ENCODE results near the gene ICAM1.

ICAM1 gene

DNA sequence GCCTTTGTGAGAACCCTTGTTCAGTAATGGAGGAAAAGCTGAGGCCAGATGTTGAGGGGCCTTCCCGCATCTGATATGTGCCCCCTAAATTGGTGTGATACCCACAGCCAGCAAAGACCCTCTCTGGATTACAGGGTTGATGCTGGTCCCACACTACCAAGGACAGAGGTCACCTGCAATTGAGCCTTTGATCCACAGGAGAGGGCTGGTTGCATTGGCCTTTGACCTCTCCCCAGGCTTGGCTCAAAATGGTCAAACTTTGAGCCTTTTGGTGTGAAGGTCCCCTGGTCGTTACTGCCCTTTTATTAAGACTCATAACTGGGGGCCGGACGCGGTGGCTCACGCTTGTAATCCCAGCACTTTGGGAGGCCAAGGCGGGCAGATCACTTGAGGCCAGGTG lies 27.3 kb upstream of the ICAM1 start:
- DNase-seq (ENCODE audit: low read depth in 2 of 2): no peak

DNA sequence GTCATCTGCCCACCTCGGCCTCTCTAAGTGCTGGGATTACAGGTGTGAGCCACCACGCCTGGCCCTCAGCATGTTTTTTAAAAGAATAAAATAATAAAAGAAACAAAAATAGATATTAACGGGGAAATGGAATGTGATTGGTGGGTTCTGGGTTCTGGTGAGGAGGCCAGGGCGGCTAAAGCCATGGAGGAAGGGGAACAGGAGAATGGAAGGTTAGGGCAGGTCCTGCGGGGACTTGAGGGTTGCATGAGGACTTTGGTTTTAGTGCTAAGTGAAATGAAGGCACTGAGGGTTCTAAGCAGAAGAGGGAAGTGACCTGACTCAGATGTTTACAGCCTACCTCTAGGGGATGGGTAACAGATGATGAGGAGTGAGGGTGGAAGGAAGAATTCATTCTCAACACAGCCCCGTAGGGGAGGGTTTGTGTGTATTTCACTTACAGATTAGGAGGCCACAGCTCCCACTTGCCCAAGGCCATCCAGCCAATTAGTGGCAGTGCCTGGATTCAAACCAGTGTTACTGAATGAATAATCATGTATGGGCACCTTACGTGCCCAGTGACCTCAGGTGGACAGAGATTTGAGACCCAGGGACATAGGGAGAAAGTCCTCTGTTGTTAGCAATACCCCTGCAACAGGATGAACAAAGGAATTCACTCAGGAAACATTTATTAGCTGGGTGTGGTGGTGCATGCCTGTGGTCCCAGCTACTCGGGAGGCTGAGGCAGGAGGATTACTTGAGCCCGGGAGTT lies 25.6 kb upstream of the ICAM1 start:
- DNase-seq (ENCODE audit: low read depth in 2 of 2): no peak

DNA sequence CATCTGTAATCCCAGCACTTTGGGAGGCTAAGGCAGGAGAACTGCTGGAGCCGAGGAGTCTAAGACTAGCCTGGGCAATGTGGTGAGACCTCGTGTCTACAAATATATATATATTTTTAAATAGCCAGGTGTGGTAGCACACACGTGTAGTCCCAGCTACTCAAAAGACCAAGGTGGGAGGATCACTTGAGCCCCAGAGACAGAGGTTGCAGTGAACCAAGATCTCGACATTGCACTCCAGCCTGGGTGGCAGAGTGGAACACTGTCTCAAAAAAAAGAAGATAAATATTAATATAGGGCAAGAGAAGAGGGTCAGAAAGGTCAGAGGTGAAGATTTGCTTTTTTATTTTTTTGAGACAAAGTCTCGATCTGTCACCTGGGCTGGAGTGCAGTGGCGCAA lies 24.4 kb upstream of the ICAM1 start:
- DNase-seq (ENCODE audit: low read depth in 2 of 2): no peak

DNA sequence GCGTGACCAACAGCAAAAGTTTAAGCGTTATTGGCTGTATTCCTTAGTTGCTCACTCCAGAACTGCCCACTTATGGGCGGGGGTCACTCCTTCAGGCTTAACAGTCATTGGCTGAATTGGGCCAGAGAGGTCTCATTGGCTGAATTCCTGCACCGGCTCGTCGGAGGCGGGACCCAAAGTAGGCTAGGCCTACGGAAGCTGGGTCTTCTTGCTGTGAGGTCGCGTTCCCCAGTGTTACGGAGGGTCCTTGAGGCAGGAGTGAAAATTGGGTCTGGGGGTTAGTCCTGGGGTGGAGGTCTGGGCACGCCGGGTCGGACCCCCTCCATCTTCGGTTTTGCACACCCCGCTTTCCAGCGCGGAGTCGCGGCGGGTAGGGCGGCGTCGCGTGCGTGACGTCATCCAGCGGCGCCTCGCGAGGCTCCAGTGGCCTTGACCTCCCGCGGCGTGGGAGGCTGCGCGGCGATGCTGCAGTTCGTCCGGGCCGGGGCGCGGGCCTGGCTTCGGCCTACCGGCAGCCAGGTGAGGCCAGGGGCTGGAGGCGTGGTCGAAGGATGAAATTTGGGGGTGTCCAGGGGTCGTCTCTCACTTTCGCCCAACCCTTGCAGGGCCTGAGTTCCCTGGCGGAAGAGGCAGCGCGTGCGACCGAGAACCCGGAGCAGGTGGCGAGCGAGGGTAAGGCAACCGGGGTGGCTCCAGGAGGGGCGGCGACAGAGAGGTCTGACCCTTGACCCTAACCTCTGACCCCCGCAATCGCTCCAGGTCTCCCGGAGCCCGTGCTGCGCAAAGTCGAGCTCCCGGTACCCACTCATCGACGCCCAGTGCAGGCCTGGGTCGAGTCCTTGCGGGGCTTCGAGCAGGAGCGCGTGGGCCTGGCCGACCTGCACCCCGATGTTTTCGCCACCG lies 18.9 kb upstream of the ICAM1 start, which contains the start of gene MRPL4:
Gene MRPL4 (plus strand): TSS at position 423 of the 903 bp plus-strand sequence. CDS start 40 bp downstream, at position 463.
- DNase-seq (ENCODE audit: low read depth in 2 of 2): peak; percentile 88 to 97

DNA sequence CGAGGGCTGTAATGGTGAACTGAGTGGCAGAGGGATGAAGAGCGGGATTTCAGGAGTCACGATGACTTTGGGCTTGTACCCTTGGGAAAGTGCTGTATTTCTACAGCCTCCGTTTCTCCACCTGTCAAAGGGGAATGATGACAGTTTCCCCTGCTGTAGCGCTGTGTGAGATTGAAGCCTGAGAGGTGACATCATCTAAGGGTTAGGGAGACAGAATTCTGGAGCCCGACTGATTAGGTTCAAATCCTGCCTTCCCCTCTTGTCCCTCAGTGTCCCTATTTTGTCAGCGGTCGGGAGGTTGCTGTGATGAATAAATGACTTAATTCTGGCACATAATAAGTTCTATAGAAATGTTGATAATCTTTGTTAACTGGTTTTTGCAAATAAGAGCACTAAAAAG lies 18.2 kb upstream of the ICAM1 start:
- no peak for DNase-seq (ENCODE audit: low read depth in 2 of 2)

DNA sequence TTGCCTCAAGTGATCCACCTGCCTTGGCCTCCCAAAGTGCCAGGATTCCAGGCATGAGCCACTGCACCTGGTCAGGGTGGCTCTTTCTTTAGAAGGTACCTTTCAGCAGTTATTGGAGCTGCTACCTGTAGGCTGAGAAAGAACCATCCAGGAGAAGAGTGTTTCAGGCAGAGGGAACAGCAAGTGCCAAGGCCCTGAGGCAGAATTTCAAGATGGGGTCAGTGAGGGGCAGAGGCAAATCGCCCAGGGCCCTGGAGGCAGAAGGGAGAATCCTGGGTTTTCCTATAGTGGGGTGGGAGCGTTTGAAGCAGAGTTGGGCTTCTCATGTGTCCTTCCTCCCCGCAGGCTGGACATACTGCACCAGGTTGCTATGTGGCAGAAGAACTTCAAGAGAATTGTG lies 16.7 kb upstream of the ICAM1 start:
- DNase-seq (ENCODE audit: low read depth in 2 of 2): no peak

DNA sequence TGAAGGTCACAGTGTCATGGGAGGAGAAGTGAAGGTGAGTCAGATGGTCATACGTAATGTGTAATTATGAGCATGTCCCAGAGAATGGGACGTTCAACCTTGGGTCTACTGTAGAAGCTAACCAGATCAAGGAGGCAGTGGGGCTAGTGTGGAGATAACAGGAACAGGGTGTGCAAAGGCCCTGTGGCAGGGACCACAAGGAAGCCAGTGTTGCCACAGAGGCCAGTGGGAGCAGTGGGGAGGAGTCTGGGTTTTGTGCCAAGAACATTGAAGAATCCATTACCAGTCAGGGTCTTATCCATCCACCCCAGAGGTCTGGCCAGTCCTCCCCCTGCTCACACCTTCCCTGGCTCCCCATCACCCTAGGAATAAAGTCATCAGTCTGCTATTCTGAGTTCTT lies 15.6 kb upstream of the ICAM1 start:
- no peak for DNase-seq (ENCODE audit: low read depth in 2 of 2)

DNA sequence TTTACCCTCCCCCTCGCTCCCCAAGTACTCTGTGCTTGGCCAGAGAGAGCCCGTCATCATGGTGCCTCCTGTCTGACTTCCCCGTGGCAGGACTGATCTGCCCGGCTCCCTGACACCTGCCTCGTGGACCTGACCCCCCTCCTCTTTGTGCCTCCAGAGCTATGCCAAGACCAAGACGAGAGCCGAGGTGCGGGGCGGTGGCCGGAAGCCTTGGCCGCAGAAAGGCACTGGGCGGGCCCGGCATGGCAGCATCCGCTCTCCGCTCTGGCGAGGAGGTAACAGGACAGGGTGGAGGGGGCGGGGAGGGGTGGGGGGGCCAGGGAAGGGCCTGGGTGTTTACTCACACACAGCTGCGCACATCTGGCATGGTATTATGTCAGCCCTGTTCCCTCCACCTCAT lies 14.4 kb upstream of the ICAM1 start:
- no peak for DNase-seq (ENCODE audit: low read depth in 2 of 2)

DNA sequence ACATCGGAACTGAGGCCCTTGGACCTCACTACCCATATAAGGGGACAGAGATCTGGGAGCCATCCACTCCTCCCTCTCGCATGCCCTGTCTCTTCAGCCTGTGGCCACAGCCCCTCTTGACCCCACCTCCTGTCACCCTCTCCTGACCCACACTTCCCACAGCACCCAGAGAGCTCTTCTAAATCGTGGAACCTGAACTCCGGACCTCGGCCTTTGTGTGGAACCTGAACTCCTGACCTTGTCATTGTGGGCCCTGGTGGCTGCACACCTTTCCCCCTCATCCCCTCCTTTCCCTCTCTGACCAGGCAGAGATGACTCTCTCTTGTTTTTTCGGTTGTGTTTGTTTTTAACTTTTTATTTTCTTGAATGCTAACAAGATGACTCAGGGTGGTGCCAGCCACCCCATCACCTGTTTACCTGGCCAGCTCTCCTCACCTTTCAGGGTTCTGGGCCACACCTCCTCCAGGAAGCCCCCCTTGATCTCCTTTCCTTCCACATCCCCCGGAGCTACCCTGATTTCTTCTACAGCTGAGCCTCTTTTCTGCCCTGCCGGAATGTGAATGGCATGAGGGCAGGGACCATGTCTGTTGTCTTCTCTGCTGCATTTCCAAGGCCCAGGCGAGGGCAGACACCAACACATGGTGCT lies 13.8 kb upstream of the ICAM1 start:
- DNase-seq (ENCODE audit: low read depth in 2 of 2): no peak

DNA sequence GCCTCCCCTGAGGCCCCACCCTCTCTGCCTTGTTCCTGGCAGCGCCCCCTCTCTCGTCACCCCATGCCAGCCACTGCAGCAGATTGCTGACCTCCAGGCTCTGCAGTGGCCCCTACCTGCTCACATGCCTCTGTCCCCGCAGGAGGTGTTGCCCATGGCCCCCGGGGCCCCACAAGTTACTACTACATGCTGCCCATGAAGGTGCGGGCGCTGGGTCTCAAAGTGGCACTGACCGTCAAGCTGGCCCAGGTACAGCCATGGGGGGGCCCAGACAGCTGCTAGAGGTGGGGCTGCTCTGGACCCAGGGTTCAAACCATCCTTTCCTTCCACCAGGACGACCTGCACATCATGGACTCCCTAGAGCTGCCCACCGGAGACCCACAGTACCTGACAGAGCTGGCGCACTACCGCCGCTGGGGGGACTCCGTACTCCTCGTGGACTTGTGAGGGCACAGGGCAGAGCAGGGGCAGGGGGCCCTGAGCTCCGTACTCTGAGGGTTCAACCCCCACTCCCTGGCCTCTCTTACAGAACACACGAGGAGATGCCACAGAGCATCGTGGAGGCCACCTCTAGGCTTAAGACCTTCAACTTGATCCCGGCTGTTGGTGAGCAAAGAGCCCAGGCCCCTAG lies 12.7 kb upstream of the ICAM1 start:
- no peak for DNase-seq (ENCODE audit: low read depth in 2 of 2)

DNA sequence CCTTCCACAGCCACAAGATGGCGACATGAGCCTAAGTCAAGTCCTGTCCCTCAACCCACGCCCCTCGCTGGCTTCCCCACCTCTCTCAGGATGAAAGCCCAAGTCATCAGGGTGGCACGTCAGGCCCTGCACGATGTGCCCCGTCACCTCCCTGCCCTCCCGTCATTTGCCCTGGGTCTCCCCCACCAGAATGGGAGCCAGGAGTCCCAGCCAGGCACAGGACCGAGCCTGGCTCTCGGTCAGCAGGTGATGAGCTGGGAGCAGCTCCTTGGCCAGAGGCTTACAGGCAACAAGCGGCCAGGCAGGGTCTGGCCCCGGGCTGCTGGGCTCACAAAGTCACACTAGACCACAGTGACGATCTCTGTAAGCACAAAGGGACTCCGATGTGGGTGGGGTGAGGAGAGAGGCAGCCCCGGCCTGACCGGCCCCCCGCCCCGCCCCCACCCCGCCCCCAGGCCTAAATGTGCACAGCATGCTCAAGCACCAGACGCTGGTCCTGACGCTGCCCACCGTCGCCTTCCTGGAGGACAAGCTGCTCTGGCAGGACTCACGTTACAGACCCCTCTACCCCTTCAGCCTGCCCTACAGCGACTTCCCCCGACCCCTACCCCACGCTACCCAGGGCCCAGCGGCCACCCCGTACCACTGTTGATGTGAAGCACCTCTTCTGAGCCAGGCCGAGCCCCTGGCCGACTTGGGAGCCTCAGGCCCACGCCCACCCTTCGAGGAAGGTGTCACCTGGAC lies 11.6 kb upstream of the ICAM1 start:
- peak; percentile 74 to 94 for DNase-seq (ENCODE audit: low read depth in 2 of 2)

DNA sequence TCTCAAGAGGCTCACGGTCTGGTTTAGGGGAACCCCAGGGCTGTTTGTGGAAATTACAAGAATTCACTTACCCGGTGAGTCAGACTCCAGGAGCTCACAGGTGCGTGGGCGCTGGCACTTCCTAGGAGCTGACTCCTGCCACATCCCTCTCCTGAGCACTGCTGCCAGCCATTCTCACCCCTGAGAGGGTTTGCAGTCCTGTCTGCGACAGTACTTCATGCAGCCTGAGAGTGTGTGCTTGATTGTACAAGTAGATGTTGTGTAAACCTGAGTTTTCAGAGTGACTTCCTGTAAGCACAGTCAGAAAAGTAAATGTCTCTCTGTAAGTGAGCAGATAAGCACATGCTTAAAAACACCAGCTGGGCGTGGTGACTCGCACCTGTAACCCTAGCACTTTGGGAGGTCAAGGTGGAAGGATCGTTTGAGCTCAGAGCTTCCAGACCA lies 10.8 kb upstream of the ICAM1 start:
- peak; percentile 42 to 62 for DNase-seq (ENCODE audit: low read depth in 2 of 2)

DNA sequence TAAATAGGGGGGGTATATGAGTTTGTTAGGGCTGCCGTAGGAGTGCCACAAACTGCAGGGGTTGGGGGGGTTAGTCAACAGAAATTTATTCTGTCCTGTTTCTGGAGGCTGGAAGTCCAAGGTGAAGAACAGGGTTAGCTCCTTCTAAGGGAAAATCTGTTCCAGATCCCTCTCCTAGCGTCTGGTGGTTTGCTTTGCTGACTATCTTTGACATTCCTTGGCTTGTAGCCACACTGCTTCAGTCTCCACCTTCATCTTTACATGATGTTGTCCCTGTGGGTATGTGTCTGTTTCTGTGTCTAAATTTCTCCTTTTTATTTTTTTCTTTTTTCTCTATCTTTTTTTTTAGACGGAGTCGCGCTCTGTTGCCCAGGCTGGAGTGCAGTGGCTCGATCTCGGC lies 8.1 kb upstream of the ICAM1 start:
- no peak for DNase-seq (ENCODE audit: low read depth in 2 of 2)

DNA sequence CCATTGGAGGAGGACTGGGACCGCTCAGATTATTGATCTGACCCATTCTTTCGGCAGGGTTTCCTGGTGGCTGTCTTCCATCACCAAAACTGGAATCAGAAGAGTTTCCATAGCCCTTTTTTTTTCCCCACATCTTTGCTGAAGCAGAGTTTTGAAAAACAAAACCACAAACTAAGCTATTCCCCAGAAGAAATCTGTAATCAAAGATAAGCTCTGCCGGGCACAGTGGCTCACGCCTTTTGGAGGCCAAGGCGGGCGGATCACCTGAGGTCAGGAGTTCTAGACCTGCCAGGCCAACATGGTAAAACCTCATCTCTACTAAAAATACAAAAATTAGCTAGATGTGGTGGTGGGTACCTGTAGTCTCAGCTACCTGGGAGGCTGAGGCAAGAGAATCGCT lies 4.2 kb upstream of the ICAM1 start:
- DNase-seq (ENCODE audit: low read depth in 2 of 2): no peak

DNA sequence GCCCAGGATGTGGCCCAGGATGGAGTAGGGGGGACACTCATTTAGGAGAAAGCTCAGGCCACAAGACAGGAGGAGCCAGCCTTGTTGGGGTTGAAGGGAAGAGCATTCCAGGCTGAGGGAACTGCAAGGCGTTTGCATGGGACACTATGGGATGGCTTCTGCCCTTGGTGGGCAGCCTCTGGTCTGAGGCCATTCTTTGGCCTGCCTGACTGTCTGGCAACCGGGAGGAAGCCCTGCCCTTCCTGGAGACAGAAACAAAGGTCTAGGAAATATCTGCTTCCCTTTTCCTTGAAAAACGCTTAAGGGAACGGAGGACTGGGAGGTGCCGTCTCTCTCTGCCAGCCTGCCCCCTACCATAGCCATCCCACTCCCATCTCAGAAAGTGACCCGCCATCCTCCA lies 2.8 kb upstream of the ICAM1 start:
- DNase-seq (ENCODE audit: low read depth in 2 of 2): no peak

DNA sequence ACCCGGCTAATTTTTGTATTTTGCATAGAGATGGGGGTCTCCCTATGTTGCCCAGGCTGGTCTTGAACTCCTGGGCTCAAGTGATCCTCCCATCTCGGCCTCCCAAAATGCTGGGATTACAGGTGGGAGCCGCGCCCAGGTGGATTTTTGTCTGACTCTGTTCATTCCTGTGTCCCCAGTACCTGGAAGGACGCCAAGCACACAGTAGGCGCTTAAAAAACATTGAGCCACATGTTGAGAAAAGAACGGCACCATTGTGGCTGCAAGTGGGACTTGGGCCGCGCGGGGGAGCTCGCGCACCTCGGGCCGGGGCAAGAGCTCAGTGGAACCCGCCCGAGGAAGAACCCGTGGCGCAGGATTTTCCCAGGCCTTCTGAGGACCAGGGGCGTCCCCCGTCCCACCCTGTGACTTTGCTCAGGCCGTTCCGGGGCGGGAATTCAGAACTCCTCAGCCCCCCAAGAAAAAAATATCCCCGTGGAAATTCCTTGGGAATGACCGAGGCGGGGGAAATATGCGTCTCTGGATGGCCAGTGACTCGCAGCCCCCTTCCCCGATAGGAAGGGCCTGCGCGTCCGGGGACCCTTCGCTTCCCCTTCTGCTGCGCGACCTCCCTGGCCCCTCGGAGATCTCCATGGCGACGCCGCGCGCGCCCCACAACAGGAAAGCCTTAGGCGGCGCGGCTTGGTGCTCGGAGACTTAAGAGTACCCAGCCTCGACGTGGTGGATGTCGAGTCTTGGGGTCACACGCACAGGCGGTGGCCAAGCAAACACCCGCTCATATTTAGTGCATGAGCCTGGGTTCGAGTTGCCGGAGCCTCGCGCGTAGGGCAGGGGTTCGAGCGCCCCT lies 1.4 kb upstream of the ICAM1 start:
- peak; percentile 70 to 88 for DNase-seq (ENCODE audit: low read depth in 2 of 2)

DNA sequence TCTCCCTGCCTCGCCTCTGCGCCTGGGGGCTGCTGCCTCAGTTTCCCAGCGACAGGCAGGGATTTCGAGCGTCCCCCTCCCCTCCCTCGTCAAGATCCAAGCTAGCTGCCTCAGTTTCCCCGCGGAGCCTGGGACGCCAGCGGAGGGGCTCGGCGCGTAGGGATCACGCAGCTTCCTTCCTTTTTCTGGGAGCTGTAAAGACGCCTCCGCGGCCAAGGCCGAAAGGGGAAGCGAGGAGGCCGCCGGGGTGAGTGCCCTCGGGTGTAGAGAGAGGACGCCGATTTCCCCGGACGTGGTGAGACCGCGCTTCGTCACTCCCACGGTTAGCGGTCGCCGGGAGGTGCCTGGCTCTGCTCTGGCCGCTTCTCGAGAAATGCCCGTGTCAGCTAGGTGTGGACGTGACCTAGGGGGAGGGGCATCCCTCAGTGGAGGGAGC lies 722 bp upstream of the ICAM1 start:
- DNase-seq (ENCODE audit: low read depth in 2 of 2): peak in 1 of 2 experiments; percentile 77

DNA sequence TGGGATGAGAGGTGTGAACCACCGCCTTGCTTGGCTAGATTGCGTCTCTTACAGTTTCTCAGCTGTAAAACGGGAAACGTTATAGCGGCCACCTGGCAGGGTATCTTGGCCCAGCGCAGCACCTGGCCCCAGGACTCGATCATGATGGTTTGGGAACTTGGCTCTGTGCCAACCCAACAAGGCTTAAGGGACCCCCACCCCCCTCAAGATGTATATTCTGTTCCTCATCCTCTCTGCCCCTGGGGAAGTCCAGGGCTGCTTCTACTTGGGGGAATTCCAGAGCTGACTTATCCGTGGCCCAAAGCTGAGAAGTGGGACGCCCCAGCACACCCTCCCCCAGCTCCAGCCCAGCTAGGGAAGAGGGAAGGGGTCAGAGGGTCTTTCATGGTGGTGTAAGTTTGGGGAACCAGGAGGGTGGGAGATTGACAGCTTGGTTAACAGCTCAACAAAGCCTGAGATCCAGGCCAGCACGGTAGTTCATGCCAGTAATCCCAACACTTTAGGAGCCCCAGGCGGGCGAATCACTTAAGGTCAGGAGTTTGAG lies 695 bp downstream of the ICAM1 start:
- no peak for DNase-seq (ENCODE audit: low read depth in 2 of 2)

DNA sequence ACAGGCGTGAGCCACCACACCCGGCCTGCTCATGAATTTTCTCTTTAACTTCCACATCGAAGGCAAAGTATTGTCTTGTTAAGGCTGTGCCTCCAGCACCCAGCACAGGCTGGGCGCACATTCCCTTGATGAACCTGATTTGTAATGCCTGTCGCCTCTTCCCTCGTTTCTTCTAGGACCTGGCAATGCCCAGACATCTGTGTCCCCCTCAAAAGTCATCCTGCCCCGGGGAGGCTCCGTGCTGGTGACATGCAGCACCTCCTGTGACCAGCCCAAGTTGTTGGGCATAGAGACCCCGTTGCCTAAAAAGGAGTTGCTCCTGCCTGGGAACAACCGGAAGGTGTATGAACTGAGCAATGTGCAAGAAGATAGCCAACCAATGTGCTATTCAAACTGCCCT lies 3.7 kb downstream of the ICAM1 start:
- no peak for DNase-seq (ENCODE audit: low read depth in 2 of 2)

Measured in stimulated activated CD4-positive, alpha-beta T cell treated with anti-CD3 and anti-CD28 coated beads, Interleukin-12 subunit alpha, Interleukin-12 subunit beta, amount 100 ng/mL, for 24 hours (primary cell).